HL-60 (cell line): ENCODE measurements around the gene TGIF2.

Source experiments
- DNase-seq, 2 experiments: peaks; one replicate each; pipeline ENCODE4 v3.0.0-alpha.2; 2010 to 2020; ENCODE audit warnings: low read depth in 1 of 2, low spot score in 1 of 2
- H3K27ac ChIP-seq: fragments of 250-450 bp; sonication (Bioruptor Pico); replicated peaks from 2 replicates; pipeline ENCODE4 v1.5.1; 2020; ENCODE audit warnings: mild to moderate bottlenecking, moderate library complexity
- H3K27me3 ChIP-seq: fragments of 250-450 bp; sonication (Bioruptor Pico); 2 replicates; pipeline ENCODE4 v1.5.1; 2021; ENCODE audit warnings: mild to moderate bottlenecking, moderate library complexity; ENCODE audit not compliant: insufficient read depth, poor library complexity, severe bottlenecking
- H3K4me3 ChIP-seq: replicated peaks from 2 replicates; pipeline ENCODE4 v1.5.1; 2011; ENCODE audit warnings: mild to moderate bottlenecking, control low read depth, low read length; ENCODE audit not compliant: insufficient read depth
- GABPA ChIP-seq: IDR thresholded peaks from 2 replicates; pipeline ENCODE4 v1.6.1; 2012; ENCODE audit warnings: low read depth
- POLR2AphosphoS5 ChIP-seq: IDR thresholded peaks from 2 replicates; pipeline ENCODE4 v1.6.1; 2012; ENCODE audit warnings: low read depth
- SPI1 ChIP-seq: IDR thresholded peaks from 2 replicates; pipeline ENCODE4 v1.6.1; 2012; ENCODE audit warnings: low read depth, mild to moderate bottlenecking, borderline replicate concordance
- TF ChIP-seq, protein P1 (sequence below): IDR thresholded peaks from 2 replicates; pipeline ENCODE4 v1.6.1; 2012; ENCODE audit warnings: low read depth; ENCODE audit not compliant: insufficient replicate concordance
- TF ChIP-seq, protein P2 (sequence below): IDR thresholded peaks from one replicate; pipeline ENCODE4 v1.5.1; 2011; ENCODE audit warnings: low read length, control low read depth, inconsistent platforms; ENCODE audit not compliant: insufficient read depth

Gene TGIF2

GRCh38 chr20:36628076-36628475, 54.7 kb downstream of the TGIF2 start:
- no peaks in the 10 kb centered on the region for H3K27me3 ChIP-seq
- no peak for TF ChIP-seq SPI1
- TF ChIP-seq POLR2AphosphoS5, result no peak
- TF ChIP-seq, protein P1, sequence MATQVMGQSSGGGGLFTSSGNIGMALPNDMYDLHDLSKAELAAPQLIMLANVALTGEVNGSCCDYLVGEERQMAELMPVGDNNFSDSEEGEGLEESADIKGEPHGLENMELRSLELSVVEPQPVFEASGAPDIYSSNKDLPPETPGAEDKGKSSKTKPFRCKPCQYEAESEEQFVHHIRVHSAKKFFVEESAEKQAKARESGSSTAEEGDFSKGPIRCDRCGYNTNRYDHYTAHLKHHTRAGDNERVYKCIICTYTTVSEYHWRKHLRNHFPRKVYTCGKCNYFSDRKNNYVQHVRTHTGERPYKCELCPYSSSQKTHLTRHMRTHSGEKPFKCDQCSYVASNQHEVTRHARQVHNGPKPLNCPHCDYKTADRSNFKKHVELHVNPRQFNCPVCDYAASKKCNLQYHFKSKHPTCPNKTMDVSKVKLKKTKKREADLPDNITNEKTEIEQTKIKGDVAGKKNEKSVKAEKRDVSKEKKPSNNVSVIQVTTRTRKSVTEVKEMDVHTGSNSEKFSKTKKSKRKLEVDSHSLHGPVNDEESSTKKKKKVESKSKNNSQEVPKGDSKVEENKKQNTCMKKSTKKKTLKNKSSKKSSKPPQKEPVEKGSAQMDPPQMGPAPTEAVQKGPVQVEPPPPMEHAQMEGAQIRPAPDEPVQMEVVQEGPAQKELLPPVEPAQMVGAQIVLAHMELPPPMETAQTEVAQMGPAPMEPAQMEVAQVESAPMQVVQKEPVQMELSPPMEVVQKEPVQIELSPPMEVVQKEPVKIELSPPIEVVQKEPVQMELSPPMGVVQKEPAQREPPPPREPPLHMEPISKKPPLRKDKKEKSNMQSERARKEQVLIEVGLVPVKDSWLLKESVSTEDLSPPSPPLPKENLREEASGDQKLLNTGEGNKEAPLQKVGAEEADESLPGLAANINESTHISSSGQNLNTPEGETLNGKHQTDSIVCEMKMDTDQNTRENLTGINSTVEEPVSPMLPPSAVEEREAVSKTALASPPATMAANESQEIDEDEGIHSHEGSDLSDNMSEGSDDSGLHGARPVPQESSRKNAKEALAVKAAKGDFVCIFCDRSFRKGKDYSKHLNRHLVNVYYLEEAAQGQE, result no peak
- TF ChIP-seq, protein P2, sequence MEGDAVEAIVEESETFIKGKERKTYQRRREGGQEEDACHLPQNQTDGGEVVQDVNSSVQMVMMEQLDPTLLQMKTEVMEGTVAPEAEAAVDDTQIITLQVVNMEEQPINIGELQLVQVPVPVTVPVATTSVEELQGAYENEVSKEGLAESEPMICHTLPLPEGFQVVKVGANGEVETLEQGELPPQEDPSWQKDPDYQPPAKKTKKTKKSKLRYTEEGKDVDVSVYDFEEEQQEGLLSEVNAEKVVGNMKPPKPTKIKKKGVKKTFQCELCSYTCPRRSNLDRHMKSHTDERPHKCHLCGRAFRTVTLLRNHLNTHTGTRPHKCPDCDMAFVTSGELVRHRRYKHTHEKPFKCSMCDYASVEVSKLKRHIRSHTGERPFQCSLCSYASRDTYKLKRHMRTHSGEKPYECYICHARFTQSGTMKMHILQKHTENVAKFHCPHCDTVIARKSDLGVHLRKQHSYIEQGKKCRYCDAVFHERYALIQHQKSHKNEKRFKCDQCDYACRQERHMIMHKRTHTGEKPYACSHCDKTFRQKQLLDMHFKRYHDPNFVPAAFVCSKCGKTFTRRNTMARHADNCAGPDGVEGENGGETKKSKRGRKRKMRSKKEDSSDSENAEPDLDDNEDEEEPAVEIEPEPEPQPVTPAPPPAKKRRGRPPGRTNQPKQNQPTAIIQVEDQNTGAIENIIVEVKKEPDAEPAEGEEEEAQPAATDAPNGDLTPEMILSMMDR, result no peak
- TF ChIP-seq GABPA, result no peak
- no peak overlapping the region for H3K4me3 ChIP-seq
- DNase-seq, result no peak
- H3K27ac ChIP-seq, result no peak overlapping the region

DNA sequence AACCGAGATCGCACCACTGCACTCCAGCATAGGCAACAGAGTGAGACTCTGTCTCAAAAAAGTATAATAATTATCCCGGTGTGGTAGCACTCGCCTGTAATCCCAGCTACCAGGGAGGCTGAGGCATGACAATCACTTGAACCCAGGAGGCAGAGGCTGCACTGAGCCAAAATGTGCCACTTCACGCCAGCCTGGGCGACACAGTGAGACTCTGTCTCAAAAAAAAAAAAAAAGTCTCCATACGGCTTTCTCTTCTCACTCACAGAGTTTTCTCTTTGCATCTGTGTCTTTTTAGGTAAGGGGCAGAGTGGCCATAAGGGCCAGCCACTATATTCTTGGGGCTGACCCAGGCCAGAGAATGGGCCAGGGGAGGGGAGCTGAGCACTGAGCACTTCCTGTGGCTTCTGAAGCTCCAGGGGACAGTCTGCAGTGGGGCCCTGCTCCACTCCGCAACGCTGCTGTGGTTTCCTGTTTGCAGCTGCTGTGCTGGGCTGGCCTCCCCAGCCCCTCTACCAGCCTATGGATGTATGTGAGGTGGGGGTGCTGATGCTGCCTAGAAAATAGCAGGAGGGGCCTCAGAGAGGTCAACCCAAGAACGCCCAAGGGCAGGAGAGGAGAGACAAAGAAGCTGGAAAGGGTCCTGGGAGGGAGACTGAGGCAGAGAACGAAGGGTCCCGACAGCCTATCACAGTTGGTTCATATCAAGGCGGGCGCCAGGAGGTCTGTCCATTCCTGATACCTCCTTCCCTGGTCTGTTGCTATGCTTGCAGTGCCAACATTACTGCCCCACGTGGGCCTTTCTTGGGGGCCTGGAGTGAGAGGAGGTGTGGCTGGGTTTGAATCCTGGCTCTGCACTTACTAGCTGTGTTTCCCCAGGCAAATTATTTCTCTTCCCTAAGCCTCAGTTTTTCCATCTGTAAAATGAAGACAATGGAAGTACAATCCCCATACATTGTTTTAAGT, 56.6 kb downstream of the TGIF2 start:
- DNase-seq, result peak in 1 of 2 experiments; percentile 79
- Histone ChIP-seq H3K27ac (peak overlapping the region; percentile 71), H3K27me3 (no peaks in the 10 kb centered on the region), H3K4me3 (no peak overlapping the region)
- peak; percentile 4; the same call in 1 of the 2 replicates for TF ChIP-seq SPI1
- TF ChIP-seq GABPA, result peak; percentile 77
- TF ChIP-seq, protein P2, result no peak
- TF ChIP-seq, protein P1, result no peak
- TF ChIP-seq POLR2AphosphoS5, result peak; percentile 55; the same call in 1 of the 2 replicates

- Histone ChIP-seq H3K4me3 (no peak overlapping the region), H3K27ac (peak overlapping the region; percentile 35)
- TF ChIP-seq, protein P1, result no peak
- TF ChIP-seq, protein P2, result no peak
- TF ChIP-seq POLR2AphosphoS5 (no peak), SPI1 (no peak), GABPA (no peak)
Observed at GRCh38 chr20:36631646-36632045, 58.2 kb downstream of the TGIF2 start.

More at GRCh38 chr20:36631646-36632045, 58.2 kb downstream of the TGIF2 start:
- no peaks in the 10 kb centered on the region for H3K27me3 ChIP-seq
- DNase-seq, result peak in 1 of 2 experiments; percentile 68
